Muscle of arm (tissue), 12 donors: Measurements from ENCODE around the gene SRSF1. TPM values are rescaled to one million over a fixed set of nuclear protein-coding genes. Genes with fewer than 3 reads are reported as not detected.

Source experiments
- DNase-seq: peaks from one replicate; pipeline ENCODE4 v3.0.0-alpha.2; 2013
- polyA plus RNA-seq, 12 donors: library from polyadenylated mRNA; unstranded; fragments of 120-200 nt; gene quantifications; one replicate each; pipeline ENCODE4 v1.2.1, GENCODE V29; 2013; ENCODE audit not compliant: insufficient read length in 12 of 12

SRSF1 gene
- polyA plus RNA-seq, 12 donors, result 146 to 244 (median 191) TPM; not detected in 1

- peak; percentile 68 for DNase-seq
Observed at GRCh38 chr17:57995076-57995956, 11.7 kb downstream of the SRSF1 start.

- no peak for DNase-seq
Observed at GRCh38 chr17:57994436-57994835, 12.6 kb downstream of the SRSF1 start.

- DNase-seq, result no peak
Observed at GRCh38 chr17:57993471-57994365, 13.3 kb downstream of the SRSF1 start.

- no peak for DNase-seq
Observed at GRCh38 chr17:57991537-57991936, 15.5 kb downstream of the SRSF1 start.

DNA sequence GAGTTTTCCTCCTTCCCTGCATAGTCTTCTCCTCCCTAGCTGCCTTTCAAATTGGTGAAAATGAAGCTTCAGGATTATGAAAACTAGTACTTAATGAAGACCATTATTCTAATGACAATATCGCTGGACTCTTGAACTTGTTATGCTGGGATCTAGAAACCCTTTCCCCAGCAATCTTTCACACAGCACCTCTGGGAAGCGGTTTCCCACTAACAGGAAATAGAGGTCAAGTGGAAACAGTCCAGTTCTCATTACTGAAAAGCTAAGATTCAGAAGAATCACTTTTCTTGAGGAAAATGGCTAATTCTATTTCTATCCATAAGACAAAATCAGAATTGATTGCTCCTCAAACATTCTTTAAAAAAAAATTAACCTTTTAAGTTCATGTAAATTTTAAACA lies 17.0 kb downstream of the SRSF1 start:
- no peak for DNase-seq

- DNase-seq, result peak; percentile 77
Observed at GRCh38 chr17:57988301-57989250, 18.5 kb downstream of the SRSF1 start.

- DNase-seq, result peak; percentile 66
Observed at GRCh38 chr17:57987581-57988300, 19.3 kb downstream of the SRSF1 start, which contains the start of gene VEZF1. Gene VEZF1 (minus strand): TSS chr17:57988254. CDS start chr17:57988111, 143 bp downstream.

DNA sequence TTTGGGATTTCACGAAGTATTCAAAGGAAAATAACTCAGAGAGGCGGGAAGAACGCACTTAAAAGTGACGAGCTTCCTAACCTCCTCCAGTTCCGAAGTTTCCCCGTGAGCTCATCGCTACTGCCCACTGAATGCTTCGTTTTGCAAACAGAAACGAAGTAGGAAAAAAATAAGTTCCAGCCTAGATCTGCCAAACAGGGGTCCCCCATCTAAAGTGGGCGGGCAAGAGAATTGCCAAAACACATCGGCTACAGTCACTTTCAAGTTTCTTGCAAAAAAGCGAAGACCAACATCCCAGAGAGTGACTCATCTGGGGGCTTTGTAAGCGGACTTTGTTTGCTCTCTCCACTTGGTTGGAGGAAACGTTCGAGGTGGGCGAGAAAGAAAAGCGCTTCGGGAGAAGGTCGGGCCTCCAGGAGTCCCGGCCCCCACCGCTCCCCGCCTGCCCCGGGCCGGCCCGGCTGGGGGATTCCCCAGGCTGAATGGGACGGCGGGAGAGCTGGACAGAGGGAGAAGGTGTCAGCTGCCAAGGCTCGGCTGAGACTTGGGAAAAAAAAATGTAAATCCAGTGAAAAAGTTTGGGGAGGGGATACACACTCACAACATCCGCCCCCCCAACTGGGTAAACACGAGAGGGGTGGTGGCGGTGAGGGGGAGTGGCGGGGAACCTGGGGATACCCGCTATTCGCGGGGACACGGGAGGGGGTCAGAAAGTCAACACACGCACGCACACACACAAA lies 20.0 kb downstream of the SRSF1 start:
- peak; percentile 80 for DNase-seq

- DNase-seq, result no peak
Observed at GRCh38 chr17:57985675-57985974, 21.4 kb downstream of the SRSF1 start.

- DNase-seq, result no peak
Observed at GRCh38 chr17:57984936-57985674, 21.9 kb downstream of the SRSF1 start.

GRCh38 chr17:57984261-57984890 lies 22.7 kb downstream of the SRSF1 start:
- no peak for DNase-seq

- no peak for DNase-seq
Observed at GRCh38 chr17:57983446-57983845, 23.6 kb downstream of the SRSF1 start.

- DNase-seq, result no peak
Observed at GRCh38 chr17:57982452-57983170, 24.4 kb downstream of the SRSF1 start.

GRCh38 chr17:57980522-57980921 lies 26.5 kb downstream of the SRSF1 start:
- no peak for DNase-seq

DNA sequence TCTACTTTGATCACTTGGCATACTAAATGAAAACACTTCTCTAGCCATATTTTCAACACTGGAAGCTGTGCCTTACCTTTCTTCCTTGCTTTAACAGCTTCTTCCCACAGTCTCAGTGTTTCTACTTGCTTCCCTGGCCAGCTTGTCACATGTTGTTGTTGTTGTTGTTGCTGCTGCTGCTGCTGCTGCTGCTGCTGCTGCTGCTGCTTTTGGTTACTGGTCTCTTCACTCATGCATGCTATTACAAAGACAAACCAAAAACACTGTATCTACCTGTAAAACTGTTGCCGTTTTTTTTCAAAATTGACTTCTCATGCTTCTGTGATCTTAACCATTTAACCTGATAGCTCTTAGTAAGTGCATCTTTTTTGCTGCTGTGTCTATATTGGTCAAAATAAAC lies 28.0 kb downstream of the SRSF1 start:
- DNase-seq, result no peak

- no peak for DNase-seq
Observed at GRCh38 chr17:57976594-57976993, 30.5 kb downstream of the SRSF1 start.

DNA sequence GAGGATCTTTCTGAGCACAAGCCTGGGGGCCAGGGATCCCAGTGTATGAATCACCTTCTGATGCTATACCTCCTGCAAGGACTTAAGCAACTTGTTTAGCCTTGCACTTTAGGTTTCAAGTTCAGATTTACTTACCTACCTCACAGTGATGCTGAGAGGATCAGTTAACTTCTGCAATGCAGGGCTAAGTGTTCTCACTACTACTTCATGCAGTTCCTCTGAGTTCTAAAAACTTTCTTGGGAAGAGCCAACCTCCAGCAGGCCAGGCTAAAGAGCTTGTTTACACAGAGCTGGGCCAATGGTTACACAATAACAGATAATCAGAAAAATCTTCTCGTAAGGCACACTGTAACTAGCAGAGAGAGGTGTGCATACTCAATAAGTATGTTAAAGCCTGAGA lies 32.0 kb downstream of the SRSF1 start:
- no peak for DNase-seq
